ENCODE data around the gene LIPC.

The LIPC gene

DNA sequence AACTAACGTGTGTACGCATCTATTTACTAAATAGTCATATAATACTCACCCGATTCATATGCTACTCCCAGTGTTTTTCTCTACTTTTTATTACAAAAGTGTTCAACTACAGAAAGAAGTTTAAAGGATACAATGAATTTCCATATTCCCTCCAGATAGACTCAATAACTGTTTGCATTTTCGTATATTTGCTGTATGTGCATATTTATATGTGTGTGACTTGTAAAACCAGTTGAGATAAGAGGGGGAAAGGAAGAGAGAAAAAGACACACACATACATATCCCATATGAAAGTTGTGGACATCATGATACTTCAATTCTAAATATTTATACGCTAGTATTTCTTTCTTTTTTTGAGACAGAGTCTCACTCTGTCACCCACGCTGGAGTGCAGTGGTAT lies 14.1 kb downstream of the LIPC start:
- Histone ChIP-seq H2BK5ac (ENCODE audit: low read length) (no peak overlapping the region), H3K56ac (ENCODE audit: low read length) (no peak overlapping the region), H2AK5ac (ENCODE audit: low read length) (no peak overlapping the region), H3K4ac (ENCODE audit: low read depth, low read length) (no peak overlapping the region), H3K4me2 (ENCODE audit: low read length) (no peak overlapping the region), H3K27me3 (ENCODE audit: insufficient read depth, low read length, poor library complexity) (no peaks in the 10 kb centered on the region), H3K4me1 (ENCODE audit: control insufficient read depth, low read depth, low read length) (peaks cover 16% of the 10 kb centered on the region), H4K5ac (ENCODE audit: low read length) (no peak overlapping the region), H3K9ac (ENCODE audit: low read length) (no peak overlapping the region), H3K18ac (ENCODE audit: low read length) (no peak overlapping the region), H4K8ac (ENCODE audit: low read depth, low read length) (no peak overlapping the region), H3K79me2 (ENCODE audit: control insufficient read depth, insufficient read depth, low read length) (no peaks in the 10 kb centered on the region), H3K79me1 (ENCODE audit: low read length) (no peaks in the 10 kb centered on the region), H2BK15ac (replicated peaks; ENCODE audit: low read depth) (no peak overlapping the region), H2BK120ac (ENCODE audit: low read depth, low read length) (no peak overlapping the region), H3K36me3 (ENCODE audit: control insufficient read depth, insufficient read depth, low read length) (no peaks in the 10 kb centered on the region), H3K23ac (ENCODE audit: low read length) (no peak overlapping the region), H3K27ac (ENCODE audit: low read depth, low read length) (no peak overlapping the region), H3K4me3 (ENCODE audit: low read length) (no peak overlapping the region)
- no peak for DNase-seq
- WGBS (ENCODE audit: extremely low coverage, insufficient coverage, low lambda C conversion rate), result no CpG with 5 or more reads among the region's 6 CpGs

DNA sequence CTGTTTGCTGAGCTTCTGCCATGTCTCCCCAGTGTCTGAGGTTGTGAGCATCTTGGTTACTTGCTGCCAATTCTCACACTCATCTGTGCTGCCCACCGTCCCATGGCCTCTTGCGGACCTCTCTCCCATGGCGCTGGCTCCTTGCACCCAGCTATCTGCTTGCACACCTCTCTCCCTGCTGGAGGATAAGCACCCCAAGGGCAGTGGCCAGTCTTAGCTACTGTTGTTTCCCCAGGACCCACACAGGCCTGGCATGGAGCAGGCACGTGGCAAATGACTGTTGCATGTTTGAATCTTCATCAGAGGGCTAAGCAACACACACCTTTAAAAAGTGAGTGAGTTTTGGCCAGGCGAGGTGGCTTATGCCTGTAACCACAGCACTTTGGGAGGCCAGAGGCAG lies 14.7 kb downstream of the LIPC start:
- Histone ChIP-seq H3K18ac (ENCODE audit: low read length) (no peak overlapping the region), H4K5ac (ENCODE audit: low read length) (no peak overlapping the region), H3K9ac (ENCODE audit: low read length) (no peak overlapping the region), H3K4me1 (ENCODE audit: control insufficient read depth, low read depth, low read length) (peaks cover 15% of the 10 kb centered on the region), H3K27me3 (ENCODE audit: insufficient read depth, low read length, poor library complexity) (no peaks in the 10 kb centered on the region), H2AK5ac (ENCODE audit: low read length) (no peak overlapping the region), H3K79me2 (ENCODE audit: control insufficient read depth, insufficient read depth, low read length) (no peaks in the 10 kb centered on the region), H3K27ac (ENCODE audit: low read depth, low read length) (no peak overlapping the region), H3K79me1 (ENCODE audit: low read length) (no peaks in the 10 kb centered on the region), H3K56ac (ENCODE audit: low read length) (peak overlapping the region; percentile 10), H4K8ac (ENCODE audit: low read depth, low read length) (no peak overlapping the region), H2BK120ac (ENCODE audit: low read depth, low read length) (no peak overlapping the region), H2BK15ac (replicated peaks; ENCODE audit: low read depth) (no peak overlapping the region), H3K4me3 (ENCODE audit: low read length) (no peak overlapping the region), H3K36me3 (ENCODE audit: control insufficient read depth, insufficient read depth, low read length) (no peaks in the 10 kb centered on the region), H3K4me2 (ENCODE audit: low read length) (no peak overlapping the region), H2BK5ac (ENCODE audit: low read length) (no peak overlapping the region), H3K23ac (ENCODE audit: low read length) (no peak overlapping the region), H3K4ac (ENCODE audit: low read depth, low read length) (no peak overlapping the region)
- no CpG with 5 or more reads among the region's 5 CpGs for WGBS (ENCODE audit: extremely low coverage, insufficient coverage, low lambda C conversion rate)
- no peak for DNase-seq

DNA sequence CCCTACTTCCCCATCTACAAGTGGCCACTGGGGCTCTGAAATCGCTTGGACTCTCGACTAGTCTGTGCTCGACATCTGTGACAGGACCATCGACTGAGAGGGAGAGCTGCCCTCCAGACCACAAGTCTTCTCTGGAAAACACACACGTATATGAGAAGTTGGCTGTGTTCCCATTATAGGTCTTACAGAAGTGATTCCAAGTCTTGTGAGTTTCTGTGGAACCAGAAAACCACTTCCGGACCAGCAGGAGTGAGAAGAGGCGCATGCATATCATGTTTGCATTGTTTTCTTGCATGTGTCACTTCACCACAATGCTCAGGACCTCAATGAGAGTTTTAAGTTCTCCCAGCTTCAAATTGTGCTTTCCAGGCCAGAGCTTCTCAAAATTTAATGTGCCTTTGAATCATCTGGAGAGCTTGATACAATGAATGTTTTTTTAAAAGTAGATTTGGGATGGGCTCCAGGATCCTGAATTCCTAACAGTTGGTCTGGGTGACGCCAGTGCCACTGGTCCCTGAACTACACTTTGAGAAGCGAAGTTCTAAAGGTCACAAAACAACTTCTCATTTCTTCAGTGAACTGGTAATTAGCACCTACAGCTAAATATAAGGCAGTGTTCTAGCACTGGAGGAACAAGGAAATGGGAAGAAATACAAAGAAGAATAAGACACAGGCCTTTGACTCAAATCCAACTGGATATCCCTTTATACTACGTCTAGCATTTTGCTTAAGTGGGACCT lies 15.7 kb downstream of the LIPC start:
- Histone ChIP-seq H2BK120ac (ENCODE audit: low read depth, low read length) (no peak overlapping the region), H3K4me1 (ENCODE audit: control insufficient read depth, low read depth, low read length) (peaks cover 11% of the 10 kb centered on the region), H3K4me2 (ENCODE audit: low read length) (no peak overlapping the region), H3K27ac (ENCODE audit: low read depth, low read length) (no peak overlapping the region), H3K23ac (ENCODE audit: low read length) (no peak overlapping the region), H2AK5ac (ENCODE audit: low read length) (no peak overlapping the region), H3K9ac (ENCODE audit: low read length) (no peak overlapping the region), H3K18ac (ENCODE audit: low read length) (no peak overlapping the region), H3K4me3 (ENCODE audit: low read length) (no peak overlapping the region), H3K79me1 (ENCODE audit: low read length) (no peaks in the 10 kb centered on the region), H4K8ac (ENCODE audit: low read depth, low read length) (no peak overlapping the region), H3K79me2 (ENCODE audit: control insufficient read depth, insufficient read depth, low read length) (no peaks in the 10 kb centered on the region), H2BK15ac (replicated peaks; ENCODE audit: low read depth) (no peak overlapping the region), H4K5ac (ENCODE audit: low read length) (no peak overlapping the region), H3K27me3 (ENCODE audit: insufficient read depth, low read length, poor library complexity) (no peaks in the 10 kb centered on the region), H2BK5ac (ENCODE audit: low read length) (no peak overlapping the region), H3K4ac (ENCODE audit: low read depth, low read length) (no peak overlapping the region), H3K56ac (ENCODE audit: low read length) (no peak overlapping the region), H3K36me3 (ENCODE audit: control insufficient read depth, insufficient read depth, low read length) (no peaks in the 10 kb centered on the region)
- no peak for DNase-seq
- WGBS (ENCODE audit: extremely low coverage, insufficient coverage, low lambda C conversion rate), result no CpG with 5 or more reads among the region's 10 CpGs

DNA sequence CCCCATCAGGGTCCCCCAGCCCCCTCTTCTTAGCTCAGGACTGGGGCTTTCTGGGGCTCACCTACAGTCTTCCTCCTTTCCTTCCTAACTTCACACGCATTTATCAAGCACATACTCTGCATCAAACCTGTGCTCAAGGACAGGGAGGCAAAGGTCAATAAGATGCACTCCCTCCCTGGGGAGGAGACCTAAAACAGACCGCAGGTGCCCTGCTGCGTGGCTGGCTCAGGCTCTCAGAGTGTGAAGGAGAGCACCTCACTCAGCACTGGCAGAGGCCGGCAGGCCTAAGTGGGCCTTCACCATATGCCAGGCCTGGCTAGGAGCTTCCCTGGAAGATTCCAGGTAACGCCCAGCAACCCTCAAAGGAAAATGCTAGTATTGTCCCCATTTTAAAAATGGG lies 16.5 kb downstream of the LIPC start:
- Histone ChIP-seq H4K8ac (ENCODE audit: low read depth, low read length) (no peak overlapping the region), H2BK5ac (ENCODE audit: low read length) (no peak overlapping the region), H2BK120ac (ENCODE audit: low read depth, low read length) (no peak overlapping the region), H3K79me2 (ENCODE audit: control insufficient read depth, insufficient read depth, low read length) (no peaks in the 10 kb centered on the region), H3K9ac (ENCODE audit: low read length) (no peak overlapping the region), H3K27me3 (ENCODE audit: insufficient read depth, low read length, poor library complexity) (no peaks in the 10 kb centered on the region), H2BK15ac (replicated peaks; ENCODE audit: low read depth) (no peak overlapping the region), H3K36me3 (ENCODE audit: control insufficient read depth, insufficient read depth, low read length) (no peaks in the 10 kb centered on the region), H3K4me1 (ENCODE audit: control insufficient read depth, low read depth, low read length) (peaks cover 9% of the 10 kb centered on the region), H4K5ac (ENCODE audit: low read length) (no peak overlapping the region), H3K56ac (ENCODE audit: low read length) (no peak overlapping the region), H3K4ac (ENCODE audit: low read depth, low read length) (no peak overlapping the region), H2AK5ac (ENCODE audit: low read length) (no peak overlapping the region), H3K79me1 (ENCODE audit: low read length) (no peaks in the 10 kb centered on the region), H3K4me3 (ENCODE audit: low read length) (no peak overlapping the region), H3K18ac (ENCODE audit: low read length) (no peak overlapping the region), H3K27ac (ENCODE audit: low read depth, low read length) (no peak overlapping the region), H3K23ac (ENCODE audit: low read length) (no peak overlapping the region), H3K4me2 (ENCODE audit: low read length) (no peak overlapping the region)
- DNase-seq, result no peak
- no CpG with 5 or more reads among the region's 5 CpGs for WGBS (ENCODE audit: extremely low coverage, insufficient coverage, low lambda C conversion rate)

GRCh38 chr15:58448906-58449305 lies 17.1 kb downstream of the LIPC start:
- Histone ChIP-seq H2AK5ac (ENCODE audit: low read length) (no peak overlapping the region), H3K27ac (ENCODE audit: low read depth, low read length) (no peak overlapping the region), H3K23ac (ENCODE audit: low read length) (no peak overlapping the region), H2BK5ac (ENCODE audit: low read length) (no peak overlapping the region), H2BK120ac (ENCODE audit: low read depth, low read length) (no peak overlapping the region), H3K18ac (ENCODE audit: low read length) (no peak overlapping the region), H3K4me1 (ENCODE audit: control insufficient read depth, low read depth, low read length) (peaks cover 9% of the 10 kb centered on the region), H4K8ac (ENCODE audit: low read depth, low read length) (no peak overlapping the region), H3K36me3 (ENCODE audit: control insufficient read depth, insufficient read depth, low read length) (no peaks in the 10 kb centered on the region), H3K56ac (ENCODE audit: low read length) (no peak overlapping the region), H4K5ac (ENCODE audit: low read length) (no peak overlapping the region), H3K79me1 (ENCODE audit: low read length) (no peaks in the 10 kb centered on the region), H3K27me3 (ENCODE audit: insufficient read depth, low read length, poor library complexity) (no peaks in the 10 kb centered on the region), H3K79me2 (ENCODE audit: control insufficient read depth, insufficient read depth, low read length) (no peaks in the 10 kb centered on the region), H2BK15ac (replicated peaks; ENCODE audit: low read depth) (no peak overlapping the region), H3K4me3 (ENCODE audit: low read length) (no peak overlapping the region), H3K4me2 (ENCODE audit: low read length) (no peak overlapping the region), H3K4ac (ENCODE audit: low read depth, low read length) (no peak overlapping the region), H3K9ac (ENCODE audit: low read length) (no peak overlapping the region)
- DNase-seq, result no peak
- WGBS (ENCODE audit: extremely low coverage, insufficient coverage, low lambda C conversion rate), result no CpG with 5 or more reads among the region's 10 CpGs

- Histone ChIP-seq H4K5ac (ENCODE audit: low read length) (no peak overlapping the region), H3K79me2 (ENCODE audit: control insufficient read depth, insufficient read depth, low read length) (no peaks in the 10 kb centered on the region), H3K4me2 (ENCODE audit: low read length) (no peak overlapping the region), H3K36me3 (ENCODE audit: control insufficient read depth, insufficient read depth, low read length) (no peaks in the 10 kb centered on the region), H2AK5ac (ENCODE audit: low read length) (no peak overlapping the region), H3K27me3 (ENCODE audit: insufficient read depth, low read length, poor library complexity) (no peaks in the 10 kb centered on the region), H4K8ac (ENCODE audit: low read depth, low read length) (no peak overlapping the region), H3K18ac (ENCODE audit: low read length) (no peak overlapping the region), H3K79me1 (ENCODE audit: low read length) (no peaks in the 10 kb centered on the region), H3K56ac (ENCODE audit: low read length) (no peak overlapping the region), H2BK120ac (ENCODE audit: low read depth, low read length) (no peak overlapping the region), H2BK5ac (ENCODE audit: low read length) (no peak overlapping the region), H3K4me1 (ENCODE audit: control insufficient read depth, low read depth, low read length) (no peaks in the 10 kb centered on the region), H2BK15ac (replicated peaks; ENCODE audit: low read depth) (no peak overlapping the region), H3K27ac (ENCODE audit: low read depth, low read length) (no peak overlapping the region), H3K4ac (ENCODE audit: low read depth, low read length) (no peak overlapping the region), H3K23ac (ENCODE audit: low read length) (no peak overlapping the region), H3K4me3 (ENCODE audit: low read length) (no peak overlapping the region), H3K9ac (ENCODE audit: low read length) (no peak overlapping the region)
- no CpG with 5 or more reads among the region's 6 CpGs for WGBS (ENCODE audit: extremely low coverage, insufficient coverage, low lambda C conversion rate)
- no peak for DNase-seq
Observed at GRCh38 chr15:58451826-58452225, 20.0 kb downstream of the LIPC start.
